Activated naive CD8-positive, alpha-beta T cell treated with anti-CD3 and anti-CD28 coated beads, Interleukin-2, amount 50 U/mL, for 16 hours (primary cell): ENCODE results near the gene SLC32A1.

Source experiments
- DNase-seq: peaks from one replicate; pipeline ENCODE4 v3.0.0-alpha.2; 2020; ENCODE audit warnings: low read depth, low spot score

SLC32A1 gene

DNA sequence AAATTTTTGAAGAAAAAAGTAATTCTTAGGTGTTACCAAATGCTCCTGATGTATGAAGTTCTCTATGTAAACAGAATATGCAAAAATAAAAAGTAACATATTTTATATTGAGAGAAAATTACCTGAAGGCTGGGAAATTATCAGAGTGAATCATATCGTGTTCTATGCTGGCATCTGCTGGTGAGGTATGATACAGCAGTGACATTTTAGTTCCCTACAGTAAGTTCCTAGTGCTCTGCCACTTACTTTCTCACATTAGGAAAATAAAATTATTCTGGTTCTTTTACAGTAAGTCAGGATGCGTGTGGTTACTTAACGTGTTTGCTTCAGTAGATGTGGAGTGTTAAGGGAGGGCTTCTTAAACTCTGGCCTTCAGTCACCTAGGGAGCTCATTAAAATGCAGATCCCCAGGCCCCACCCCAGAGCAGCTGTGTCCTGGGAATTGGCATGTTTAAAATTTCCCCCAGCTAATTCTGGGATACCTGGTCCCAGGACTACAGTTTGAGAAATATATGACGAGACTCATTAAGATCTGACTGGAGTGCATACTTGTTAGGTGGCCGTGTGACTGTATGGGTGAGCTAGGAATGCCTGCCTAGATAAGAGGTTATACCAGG is 27.2 kb downstream of the SLC32A1 start:
- no peak for DNase-seq

DNA sequence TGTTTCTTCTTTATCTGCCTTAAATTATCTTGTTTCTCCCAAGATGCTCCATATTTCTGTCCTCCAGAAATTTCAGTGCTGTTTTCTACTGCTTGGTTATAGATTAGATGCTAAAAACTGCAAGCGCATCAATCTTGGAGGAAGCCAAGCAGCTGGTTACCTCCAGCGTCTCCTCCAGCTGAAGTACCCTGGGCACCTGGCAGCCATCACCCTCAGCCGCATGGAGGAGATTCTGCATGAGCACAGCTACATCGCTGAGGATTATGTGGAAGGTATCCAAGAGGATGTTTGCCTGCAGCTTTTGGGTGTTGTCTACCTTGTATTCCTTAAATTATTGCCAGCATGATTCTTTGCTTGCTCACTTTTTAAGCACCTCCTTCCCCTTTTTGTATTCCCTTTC is 27.7 kb downstream of the SLC32A1 start:
- DNase-seq, result no peak

DNA sequence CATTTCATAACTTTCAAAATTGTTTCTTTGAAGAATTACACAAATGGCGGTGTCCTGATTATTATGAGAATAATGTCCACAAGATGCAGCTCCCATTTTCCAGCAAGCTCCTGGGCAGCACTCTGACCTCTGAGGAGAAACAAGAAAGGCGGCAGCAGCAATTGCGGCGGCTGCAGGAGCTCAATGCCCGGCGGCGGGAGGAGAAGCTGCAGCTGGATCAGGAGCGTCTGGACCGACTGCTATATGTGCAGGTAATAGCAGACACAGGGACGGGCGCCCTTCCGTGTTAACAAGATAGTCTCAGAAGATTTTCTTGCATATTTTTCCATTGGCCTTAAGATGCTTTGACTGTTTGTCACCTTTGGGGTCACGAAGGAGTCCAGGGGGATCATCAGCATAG is 30.6 kb downstream of the SLC32A1 start:
- no peak for DNase-seq

DNA sequence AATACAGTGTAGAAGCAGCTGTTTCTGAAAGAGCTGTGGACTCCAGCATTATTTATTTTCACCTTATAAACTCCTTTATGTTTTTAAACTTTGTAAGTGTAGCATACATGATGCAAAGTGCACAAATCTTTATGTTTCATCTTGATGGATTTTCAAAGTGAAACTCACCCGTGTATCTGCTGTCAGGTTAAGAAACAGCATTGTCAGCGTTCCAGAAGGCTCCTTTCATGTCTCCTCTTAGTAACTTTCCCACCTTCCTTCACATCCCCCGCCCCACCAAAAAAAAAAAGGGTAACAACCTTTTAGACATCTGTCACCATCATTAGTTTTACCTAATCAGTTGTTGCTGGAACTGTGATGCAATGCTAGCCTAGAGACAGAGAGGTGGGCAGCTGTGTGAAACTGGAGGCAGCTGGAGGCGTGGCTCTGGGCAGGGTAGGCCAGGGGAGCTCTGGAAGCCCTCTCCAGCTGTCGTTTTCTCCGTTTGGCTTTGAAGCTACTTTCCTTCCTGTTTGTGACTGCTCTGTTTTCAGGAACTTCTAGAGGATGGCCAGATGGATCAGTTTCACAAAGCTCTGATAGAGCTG is 31.1 kb downstream of the SLC32A1 start:
- no peak for DNase-seq

DNA sequence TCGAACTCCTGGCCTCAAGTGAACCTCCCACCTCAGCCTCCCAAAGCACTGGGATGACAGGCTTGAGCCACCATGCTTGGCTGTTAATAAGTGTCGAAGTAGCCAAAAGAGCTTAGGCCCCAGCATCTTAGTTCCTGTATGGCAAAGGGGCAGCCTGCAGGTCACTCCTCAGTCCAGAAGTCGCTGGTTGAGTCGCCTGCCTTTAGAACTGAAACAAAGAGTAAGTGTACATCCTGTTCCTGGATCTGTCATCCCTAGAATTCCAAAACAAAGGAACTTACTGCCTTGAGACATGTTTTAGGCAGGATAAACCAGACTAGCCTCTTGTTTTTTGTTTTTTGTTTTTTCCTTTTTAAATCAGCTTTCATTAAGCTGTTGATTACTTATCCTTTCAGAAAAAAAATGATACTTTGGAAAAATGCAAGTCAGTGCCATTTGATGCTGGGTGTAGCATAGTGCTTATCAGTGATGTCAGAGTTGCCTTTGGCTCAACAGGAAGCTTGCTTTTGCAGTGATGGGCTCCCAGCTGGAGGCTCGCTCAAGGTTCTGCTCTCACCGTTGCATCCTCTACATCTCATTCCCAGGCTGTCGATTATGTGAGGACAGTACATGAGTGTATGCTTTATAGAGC is 33.0 kb downstream of the SLC32A1 start:
- DNase-seq, result no peak

DNA sequence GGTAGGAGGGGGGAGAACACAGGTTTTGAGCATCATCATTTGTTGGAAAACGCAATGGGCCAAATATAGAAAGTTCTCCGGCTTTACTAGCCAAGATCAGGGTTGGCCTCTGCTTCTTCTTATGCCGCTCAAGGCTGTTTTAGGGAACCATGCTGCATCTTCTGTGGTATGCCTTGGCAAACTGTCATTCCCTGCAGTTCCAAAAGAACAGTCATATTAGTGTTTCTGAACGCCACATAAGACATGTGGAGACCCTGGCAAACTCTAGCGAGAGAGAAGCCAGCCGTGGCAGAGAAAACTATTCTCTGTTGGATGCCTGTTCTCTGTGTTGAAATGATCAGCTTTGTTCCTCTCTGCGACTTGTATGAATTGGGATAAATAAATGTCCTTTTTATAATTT is 34.8 kb downstream of the SLC32A1 start:
- no peak for DNase-seq

DNA sequence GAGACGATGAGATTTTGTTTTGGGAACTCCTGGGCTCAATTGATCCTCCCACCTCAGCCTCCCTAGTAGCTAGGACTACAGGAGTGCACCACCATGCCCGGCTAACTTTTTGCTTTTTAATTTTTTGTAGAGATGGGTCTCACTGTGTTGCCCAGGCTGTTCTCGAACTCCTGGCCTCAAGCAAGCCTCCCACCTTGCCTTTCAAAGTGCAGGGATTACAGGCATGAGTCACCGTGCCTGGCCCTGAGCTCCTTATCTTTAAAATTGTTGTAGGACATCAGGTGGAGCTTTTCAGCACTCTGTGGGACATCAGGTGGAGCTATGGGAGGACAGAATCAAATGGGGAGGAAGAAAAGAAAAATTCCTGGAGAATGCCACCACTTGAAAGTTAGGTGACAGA is 36.7 kb downstream of the SLC32A1 start:
- no peak for DNase-seq

DNA sequence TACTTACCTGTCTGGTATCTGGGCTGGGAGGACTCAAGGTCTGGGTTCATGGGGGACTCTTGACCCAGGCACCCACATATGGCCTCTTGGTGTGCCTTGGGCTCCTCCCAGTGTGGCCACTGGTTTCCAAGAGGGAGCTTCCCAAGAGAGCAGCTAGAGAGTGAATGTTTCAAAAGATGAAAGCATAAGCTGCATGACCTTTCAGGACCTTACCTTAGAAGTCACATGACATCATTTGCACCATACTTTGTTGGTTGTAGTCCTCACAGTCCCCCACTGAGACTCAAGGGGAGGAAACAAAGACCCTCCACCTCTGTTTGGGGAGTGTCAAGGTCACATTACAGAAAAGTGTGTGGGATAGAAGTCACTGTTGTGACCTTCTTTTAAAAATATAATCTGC is 37.9 kb downstream of the SLC32A1 start:
- no peak for DNase-seq

DNA sequence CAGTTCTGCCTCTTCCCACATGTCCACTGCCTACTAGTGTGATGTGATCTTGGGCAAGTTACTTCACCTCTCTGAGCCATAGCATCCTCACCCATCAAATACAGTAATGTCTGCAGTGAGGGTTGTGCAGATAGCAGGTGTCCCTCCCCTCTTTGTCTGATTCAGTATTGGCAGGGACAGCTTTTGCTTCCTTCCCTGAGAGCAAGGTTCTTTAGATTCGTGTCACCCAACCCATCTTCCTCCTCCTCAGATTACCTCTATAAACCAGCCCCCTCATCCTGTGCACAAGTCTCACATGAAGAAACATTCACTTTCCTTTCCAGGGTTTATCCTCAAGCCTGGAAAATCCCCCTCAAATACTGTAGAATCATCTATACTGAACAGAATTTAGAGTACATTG is 39.3 kb downstream of the SLC32A1 start:
- DNase-seq, result no peak

DNA sequence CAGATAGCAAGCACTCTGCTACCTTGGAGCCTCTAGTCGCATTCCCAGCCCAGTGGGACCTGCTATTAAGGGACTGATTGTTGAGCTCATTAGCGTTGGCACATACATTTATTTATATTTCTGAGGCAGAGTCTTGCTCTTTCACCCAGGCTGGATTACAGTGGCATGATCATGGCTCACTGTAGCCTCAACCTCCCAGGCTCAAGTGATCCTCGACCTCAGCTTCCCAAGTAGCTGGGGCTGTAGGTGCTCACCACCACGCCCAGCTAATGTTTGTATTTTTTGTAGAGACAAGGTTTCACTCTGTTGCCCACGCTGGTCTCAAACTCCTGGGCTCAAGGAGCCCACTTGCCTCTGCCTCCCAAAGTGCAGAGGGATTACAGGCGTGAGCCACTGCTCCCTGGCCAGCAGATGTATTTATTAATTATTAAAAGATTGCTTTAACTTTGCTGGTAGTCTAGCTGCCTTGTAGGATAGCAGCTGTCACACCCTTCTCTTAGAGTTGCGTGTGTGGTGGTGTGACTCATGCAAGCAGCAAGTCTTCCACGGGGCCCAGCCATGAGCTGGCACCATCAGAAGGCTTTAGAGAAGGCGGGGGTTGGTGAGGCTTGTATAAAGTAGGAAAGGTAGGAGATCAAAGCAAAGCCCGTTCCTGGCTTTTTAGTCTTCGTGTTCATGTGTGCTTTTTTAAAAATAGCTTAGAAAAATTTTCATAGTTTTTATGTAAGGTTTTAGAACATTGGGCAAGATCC is 40.5 kb downstream of the SLC32A1 start:
- DNase-seq, result peak; percentile 21

DNA sequence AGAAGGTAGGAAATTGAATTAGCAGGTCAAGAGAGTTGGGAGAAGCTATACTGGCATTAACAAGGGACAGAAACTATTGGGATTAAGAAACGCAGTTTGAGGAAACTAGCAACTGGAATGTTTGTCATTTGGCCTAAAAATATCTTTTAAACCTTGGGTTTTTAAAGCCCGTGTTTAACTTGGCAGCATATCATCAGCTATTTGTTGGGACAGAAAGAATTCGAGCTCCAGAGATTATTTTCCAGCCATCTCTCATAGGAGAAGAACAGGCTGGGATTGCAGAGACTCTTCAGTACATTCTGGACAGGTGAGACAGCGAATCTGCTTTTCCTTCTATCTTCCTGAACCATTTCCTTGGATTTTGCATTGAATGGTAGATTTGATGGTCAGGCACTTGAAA is 41.8 kb downstream of the SLC32A1 start:
- no peak for DNase-seq

DNA sequence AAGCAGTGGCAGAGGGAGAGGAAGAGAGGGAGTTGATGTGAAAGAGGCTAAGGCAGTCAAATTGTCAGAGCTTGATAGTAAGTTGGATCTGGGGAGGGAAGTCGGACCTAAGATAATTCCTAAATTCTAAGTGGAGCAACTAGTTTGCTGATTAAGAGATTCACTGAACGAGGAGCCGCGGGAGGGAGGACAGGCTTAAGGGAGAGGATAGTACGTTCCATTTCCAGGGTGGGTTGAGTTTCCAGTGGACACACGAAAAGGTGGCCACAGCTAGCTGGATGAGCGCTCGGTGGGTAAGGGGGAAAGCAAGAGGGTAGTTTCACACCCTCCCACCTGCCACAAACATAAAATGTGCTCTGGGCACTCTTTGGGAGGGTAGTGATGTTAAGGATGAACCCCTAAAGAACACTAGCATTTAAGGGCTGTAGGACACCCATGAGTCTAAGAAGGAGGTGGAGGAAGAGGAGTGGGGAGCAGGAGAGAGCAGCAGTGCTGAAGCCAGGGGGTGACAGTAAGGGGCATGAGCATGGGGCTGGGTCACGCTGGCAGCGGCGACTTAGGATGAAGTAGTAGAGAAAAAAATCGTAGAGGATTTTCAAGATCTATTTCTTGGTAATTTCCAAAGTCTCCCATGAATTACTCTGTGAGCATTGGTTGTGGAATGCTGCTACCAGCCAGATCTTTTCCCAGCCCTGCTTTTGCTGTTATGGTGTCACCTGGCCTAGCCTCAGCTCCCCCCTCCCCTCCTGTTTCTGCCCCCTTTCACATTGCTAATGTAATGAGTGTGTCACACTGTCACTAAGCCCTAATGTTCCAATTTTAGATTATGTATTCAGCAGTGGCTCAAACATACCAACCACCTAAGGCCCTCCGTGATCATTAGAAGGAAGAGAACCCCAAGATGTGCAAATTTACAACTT is 45.4 kb downstream of the SLC32A1 start:
- DNase-seq, result no peak

DNA sequence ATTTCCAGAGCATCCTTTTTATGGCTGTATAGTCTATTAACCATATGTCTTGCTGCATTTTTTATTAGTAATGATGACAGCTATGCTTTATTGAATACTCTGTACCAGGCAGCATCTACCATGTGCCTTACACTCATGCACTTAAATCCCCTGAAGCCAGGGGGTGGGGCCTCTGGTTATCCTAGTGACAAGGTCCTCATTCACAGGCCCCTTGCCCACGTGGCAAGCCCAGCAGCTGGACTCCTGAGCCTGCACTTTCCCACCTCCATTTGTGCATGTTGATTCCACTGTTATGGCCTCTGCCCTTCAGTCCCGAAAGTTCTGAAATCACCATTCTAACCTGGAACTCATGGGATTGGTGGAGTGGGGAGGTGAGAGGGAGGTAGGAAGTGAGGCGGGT is 46.3 kb downstream of the SLC32A1 start:
- no peak for DNase-seq

DNA sequence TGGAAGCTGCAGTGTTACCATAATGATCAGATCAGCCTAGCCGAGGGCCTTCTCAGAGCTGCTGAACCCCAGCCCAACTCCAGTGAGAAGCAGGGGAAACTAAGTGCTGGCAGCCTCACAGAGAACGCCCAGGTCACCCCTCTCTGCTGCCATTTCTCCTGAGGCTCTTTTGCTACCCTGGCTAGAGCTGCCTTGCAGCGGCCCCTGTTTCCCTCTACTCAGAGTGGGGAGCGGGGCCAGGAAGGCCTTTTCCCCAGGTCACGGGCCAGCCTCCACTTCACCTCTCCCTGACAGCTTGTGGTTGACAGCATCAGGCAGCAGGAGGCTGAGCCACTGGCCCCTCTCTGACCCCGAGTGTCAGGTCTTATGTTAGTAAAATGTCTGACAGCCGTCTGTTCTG is 46.7 kb downstream of the SLC32A1 start:
- DNase-seq, result no peak

DNA sequence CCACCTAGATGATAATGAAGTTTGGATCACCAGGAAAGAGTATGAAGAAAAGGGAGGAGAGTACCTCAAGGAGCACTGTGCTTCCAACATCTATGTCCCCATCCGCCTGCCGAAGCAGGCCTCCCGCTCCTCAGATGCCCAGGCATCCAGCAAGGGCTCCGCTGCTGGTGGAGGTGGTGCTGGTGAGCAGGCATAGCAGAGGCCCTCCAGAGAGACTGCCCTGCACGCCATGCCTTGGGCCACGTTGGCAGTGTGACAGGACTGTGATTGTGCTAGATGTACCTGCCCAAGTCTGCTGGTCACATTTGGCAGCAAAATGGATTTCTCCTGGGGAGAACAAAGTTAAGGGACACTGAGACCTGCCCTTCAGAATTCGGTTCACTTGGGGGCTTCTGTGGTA is 47.3 kb downstream of the SLC32A1 start:
- DNase-seq, result no peak

DNA sequence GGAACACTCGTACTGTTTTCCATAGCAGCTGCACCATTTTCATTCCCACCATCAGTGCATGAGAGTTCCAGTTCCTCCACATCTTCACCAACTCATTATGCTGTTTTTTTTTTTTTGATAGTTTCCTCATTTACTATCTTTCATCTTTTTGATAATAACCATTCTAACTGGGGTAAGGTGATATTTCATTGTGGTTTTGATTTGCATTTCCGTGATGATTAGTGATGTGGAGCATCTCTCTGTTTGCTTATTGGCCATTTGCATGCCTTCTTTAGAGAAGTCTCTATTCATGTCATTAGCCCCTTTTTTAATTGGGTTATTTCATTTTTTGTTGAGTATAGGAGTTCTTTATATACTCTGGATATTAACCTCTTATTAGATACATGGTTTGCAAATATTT is 49.9 kb downstream of the SLC32A1 start:
- DNase-seq, result no peak

DNA sequence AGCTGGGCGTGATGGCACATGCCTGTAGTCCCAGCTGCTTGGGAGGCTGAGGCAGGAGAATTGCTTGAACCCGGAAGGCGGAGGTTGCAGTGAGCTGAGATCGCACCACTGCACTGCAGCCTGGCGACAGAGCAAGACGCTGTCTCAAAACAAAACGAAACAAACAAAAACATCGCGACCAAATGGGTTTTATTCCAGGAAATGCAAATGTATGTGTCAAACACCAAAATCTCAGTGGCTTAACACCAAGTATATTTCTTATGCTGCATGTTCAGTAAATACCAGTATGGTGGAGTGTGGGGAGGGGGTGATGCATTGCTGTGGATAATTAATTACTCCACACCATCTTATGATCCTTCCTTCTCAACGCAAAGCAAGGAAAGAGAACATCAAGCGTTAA is 52.1 kb downstream of the SLC32A1 start:
- no peak for DNase-seq
